Activated CD8-positive, alpha-beta memory T cell treated with anti-CD3 and anti-CD28 coated beads for 4 hours (primary cell): ENCODE data around the gene PAAF1.
A peak's percentile ranks its signal among the peaks of the same experiment; 100 is the strongest.

ENCODE experiments used
- DNase-seq, 2 donors: peaks; one replicate each; pipeline ENCODE4 v3.0.0-alpha.2; 2020; ENCODE audit warnings: low read depth in 2 of 2

Gene PAAF1

DNA sequence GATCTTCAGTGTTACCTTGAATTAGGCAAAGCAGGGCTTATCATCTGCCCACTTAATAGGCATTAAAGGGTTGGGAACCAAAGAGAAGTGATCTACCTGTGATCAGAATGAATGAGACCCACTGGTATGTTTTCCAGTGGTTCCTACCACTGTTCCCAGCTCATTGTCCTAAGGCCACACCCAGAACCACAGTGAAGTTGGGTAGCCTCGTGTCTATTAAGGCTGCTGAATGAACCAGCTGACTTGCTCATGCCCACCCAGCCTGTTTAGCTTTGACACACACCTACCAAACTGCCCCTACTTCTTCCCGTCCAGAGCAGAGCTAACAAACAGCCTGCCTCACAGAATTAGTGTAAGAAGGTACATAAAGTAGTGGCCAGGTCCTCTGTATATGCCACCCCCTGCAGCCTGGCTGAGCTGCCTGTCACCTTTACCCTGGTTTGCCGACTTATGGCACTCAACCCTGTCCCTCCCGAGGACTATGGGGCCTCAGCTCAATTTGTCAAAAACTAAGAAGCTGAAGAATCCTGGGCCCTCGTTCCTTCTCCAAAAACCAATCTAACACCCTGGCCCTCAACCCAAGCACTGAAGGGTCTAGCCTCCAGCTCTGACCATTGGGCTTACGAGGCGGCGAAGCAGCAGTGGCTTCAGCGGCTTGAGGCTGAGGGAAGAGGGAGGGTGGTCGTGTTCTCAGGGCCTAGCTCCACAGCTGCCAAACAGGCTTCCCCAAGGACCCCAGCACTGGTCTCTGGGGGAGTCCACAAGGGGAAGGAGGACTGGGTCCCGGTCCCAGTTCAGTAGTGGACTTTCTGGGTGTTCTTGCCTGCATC lies 96.0 kb downstream of the PAAF1 start:
- no peak for DNase-seq

DNA sequence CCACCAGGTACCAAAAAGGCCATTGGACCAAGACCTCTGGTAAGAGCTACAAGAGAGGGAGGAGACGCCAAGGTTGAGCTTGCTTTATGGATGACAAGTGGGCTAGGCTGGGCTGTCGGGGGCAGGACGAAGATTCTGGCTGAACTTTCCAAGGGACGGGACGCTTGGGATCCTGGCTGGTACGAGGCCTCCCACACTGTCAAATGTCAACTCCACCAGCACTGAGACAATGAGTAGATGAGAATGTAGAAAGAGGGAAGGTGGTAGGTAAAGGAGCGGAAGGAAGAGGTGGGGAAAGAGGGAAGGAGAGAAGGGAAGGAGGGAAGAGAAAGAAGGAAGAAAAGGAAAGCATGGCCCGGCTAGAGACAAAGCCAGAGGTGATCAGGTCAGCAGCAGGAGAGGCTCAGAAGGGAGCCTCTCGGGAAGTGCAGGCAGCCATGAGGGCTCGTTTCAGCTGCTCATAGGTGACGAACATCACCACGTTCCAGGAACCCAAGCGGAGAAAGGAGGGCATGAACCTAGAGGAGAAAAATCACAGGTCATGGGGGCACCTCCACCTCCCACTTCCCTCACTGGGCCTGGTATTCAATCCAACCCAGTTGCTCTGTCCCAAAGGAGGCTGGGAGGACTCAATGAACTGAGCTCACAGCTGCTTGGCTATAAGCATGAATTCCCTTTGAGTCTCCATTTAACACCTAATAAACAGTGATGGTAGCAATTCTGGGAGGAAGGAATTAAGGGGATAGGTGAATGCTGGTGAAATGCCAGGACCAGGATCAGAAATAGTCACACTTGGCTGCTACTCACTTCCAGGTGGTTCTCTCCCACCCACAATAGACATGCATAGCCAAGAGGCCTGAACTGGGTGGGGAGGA lies 98.0 kb downstream of the PAAF1 start:
- DNase-seq, result no peak

DNA sequence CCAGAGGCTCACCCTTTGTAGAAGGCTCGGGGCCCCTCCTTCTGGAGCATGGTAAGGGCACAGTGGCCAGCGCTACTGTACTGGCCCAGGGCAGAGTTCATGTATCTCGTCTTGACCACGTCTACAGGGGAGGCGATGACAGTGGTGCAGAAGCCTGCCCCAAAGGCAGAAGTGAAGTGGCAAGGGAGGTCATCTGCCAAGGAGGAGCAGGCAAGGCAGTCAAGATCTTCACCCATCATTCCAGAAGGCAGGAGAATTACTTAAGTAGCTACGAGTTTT lies 98.6 kb downstream of the PAAF1 start:
- DNase-seq, result no peak

DNA sequence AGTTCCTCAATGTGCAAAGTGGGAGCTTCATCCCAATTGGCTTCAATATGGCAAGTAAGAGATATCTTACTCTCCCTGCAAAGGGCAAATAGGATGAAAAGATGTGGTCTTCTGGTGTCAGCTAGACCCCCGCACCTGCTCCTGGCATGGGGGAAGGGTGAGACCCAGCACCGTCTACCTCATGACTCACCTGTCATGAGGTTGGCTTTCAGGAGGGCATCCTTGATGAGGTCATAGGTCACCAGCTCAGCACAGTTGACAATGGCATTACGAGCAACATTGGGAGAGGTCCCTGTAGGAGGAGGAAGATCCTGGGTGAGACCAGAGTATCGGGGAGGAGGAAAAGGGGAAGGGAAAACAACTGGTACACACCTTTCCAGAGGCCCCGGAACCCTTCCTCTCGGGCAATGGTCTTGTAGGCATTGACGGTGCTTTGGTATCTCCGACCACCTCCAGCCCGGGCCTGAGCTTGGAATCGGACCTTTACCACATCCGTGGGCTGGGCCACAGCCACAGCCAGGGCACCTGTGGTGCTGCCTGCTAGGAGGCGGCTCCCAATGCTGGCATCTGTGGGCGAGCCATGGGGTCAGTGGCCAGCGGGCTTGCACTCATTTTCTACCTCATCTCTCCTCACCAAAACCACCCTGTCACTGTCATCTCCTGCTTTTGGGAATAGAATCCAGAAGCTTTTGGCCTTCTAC lies 99.8 kb downstream of the PAAF1 start:
- no peak for DNase-seq

DNA sequence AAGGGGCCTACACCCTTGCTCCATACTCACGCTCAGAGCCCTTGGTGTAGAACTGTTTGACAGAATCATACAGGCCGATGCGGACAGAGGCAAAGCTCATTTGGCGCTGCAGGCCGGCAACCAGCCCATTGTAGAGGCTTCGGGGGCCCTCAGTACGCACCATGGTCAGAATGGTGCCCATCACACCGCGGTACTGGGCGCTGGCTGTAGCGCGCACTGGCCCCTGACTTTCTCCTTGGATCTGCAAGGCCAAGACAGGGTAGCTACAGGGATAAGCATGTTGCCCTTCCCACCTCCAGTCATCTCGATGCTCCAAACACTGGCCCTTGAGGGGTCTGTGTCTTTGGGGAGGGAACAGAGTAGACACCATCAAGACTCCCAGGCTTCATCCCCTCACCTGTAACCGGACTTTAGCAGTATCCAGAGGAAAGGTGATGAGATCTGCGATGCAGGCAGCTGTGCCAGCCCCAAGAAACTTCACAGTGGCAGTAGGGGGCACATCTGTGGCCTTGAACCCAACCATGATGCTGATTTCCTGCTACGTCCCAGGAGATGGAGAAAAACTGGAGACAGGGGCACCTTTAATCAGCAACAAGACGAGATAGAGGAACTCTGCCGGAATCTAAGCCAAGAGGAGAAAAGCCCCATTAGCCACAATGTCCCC lies 101.2 kb downstream of the PAAF1 start:
- DNase-seq, result no peak

DNA sequence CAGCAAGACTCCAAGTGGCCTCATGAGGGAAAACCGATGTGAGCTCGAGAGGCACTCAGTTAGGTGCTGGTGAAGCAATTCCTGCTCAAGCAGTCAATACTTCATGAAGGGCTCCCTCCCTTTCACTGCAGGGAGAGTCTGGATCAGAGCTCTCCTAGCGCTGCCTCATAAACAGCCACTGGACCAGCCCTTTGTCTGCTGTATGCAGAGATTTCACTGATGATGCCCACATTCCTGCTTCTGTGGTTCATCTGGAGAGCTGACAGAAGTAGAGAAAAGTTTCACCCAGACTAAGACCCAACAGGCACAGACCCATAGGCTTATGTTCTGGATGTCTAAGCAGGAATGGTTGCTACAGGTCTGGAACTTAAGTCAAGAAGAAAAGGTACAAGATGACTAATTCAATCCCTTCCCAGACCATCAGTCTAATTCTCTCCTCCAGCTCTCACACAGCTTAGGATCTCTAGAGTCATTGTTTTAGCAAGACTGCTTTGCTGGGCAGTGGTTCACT lies 101.8 kb downstream of the PAAF1 start:
- DNase-seq, result no peak

DNA sequence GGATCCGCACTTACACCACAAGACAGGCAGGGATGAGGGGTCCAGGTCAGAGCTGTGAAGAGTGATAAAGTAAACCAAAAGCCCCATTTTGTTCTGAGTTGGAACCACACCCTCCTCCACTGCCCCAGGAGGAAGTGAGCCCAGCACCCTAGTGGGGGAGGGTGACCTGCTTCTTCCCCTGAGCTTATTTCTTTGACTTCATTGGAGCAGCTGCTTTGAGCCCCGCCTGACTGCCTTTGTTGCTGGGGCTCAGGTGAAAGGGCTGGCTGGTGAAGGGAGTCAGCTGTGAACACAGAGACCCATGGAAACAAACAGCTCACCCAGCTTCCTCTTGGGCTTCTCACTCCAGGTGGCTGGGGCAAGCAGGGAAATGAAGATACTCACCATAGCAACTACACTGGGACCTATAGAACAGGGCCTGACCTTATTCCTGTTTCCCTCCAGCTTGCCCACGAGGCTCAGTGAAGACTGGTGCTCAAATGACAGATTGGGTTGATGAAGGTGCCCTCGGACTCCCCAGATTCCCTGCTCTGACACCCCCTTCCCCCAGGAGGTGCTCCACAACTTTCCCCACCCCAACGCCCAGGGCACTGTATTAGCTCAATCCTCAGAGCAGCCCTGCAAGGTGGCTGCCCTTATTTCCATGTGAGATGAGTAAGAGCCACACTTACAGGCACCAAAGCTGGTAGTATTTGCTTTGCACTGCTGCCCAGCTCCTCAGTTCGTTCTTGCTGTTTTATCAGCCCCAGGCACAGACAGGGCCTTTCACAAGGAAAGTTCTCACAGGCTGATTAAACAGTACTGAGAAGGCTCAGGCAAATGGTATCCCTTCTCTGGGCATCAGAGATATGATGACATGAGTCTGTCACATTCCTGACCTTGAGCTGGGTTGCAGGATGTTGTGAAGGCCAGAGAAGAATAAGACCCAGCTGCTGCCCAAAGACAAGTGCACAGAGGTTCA lies 103.5 kb downstream of the PAAF1 start:
- peak; percentile 48 to 57 for DNase-seq
